Mesenchymal stem cell (in vitro differentiated cells and primary cell): ENCODE data around the gene ROPN1L.

Experiments
- DNase-seq: peaks from one replicate; pipeline ENCODE4 v3.0.0-alpha.2; 2013
- H2AFZ ChIP-seq: one replicate; pipeline ENCODE4 v1.6.1; 2013; ENCODE audit warnings: low read depth, mild to moderate bottlenecking, control low read depth, inconsistent platforms, low read length, moderate library complexity
- H2AK5ac ChIP-seq: 2 replicates; pipeline ENCODE4 v1.6.1; 2013; ENCODE audit warnings: low read length, moderate library complexity, mild to moderate bottlenecking, inconsistent platforms; ENCODE audit not compliant: severe bottlenecking
- H2BK120ac ChIP-seq: one replicate; pipeline ENCODE4 v1.6.1; 2013; ENCODE audit warnings: low read depth, mild to moderate bottlenecking, inconsistent platforms, low read length, moderate library complexity
- H2BK12ac ChIP-seq, 2 experiments: one replicate each; pipeline ENCODE4 v1.6.1; 2013; ENCODE audit warnings: inconsistent platforms in 2 of 2, low read length in 2 of 2, mild to moderate bottlenecking in 2 of 2, moderate library complexity in 2 of 2, control low read depth in 1 of 2
- H2BK15ac ChIP-seq: one replicate; pipeline ENCODE4 v1.6.1; 2013; ENCODE audit warnings: mild to moderate bottlenecking, low read depth, inconsistent platforms; ENCODE audit not compliant: poor library complexity, severe bottlenecking
- H2BK5ac ChIP-seq: 2 replicates; pipeline ENCODE4 v1.6.1; 2013; ENCODE audit warnings: low read depth, mild to moderate bottlenecking, low read length, control low read depth, inconsistent platforms; ENCODE audit not compliant: poor library complexity, severe bottlenecking
- H3K14ac ChIP-seq, 2 experiments: one replicate each; pipeline ENCODE4 v1.6.1; 2013; ENCODE audit warnings: inconsistent platforms in 2 of 2, low read length in 2 of 2, control low read depth in 1 of 2, mild to moderate bottlenecking in 1 of 2, moderate library complexity in 1 of 2
- H3K18ac ChIP-seq, 2 experiments: one replicate each; pipeline ENCODE4 v1.6.1; 2013; ENCODE audit warnings: inconsistent platforms in 2 of 2, low read length in 2 of 2, control low read depth in 1 of 2, low read depth in 1 of 2, mild to moderate bottlenecking in 1 of 2
- H3K23ac ChIP-seq, 2 experiments: one replicate each; pipeline ENCODE4 v1.6.1; 2013; ENCODE audit warnings: inconsistent platforms in 2 of 2, low read length in 2 of 2, mild to moderate bottlenecking in 2 of 2, moderate library complexity in 2 of 2, control low read depth in 1 of 2
- H3K27ac ChIP-seq: 2 replicates; pipeline ENCODE4 v1.5.1; 2013; ENCODE audit warnings: mild to moderate bottlenecking, moderate library complexity, low read length, control low read depth, inconsistent platforms; ENCODE audit not compliant: poor library complexity, severe bottlenecking
- H3K27me3 ChIP-seq, 2 experiments: 2 replicates each; pipeline versions ENCODE4 v1.6.1 to v1.7.0; 2013; ENCODE audit warnings: low read length in 2 of 2, mild to moderate bottlenecking in 2 of 2, moderate library complexity in 2 of 2, control low read depth in 1 of 2, inconsistent platforms in 1 of 2; ENCODE audit not compliant: control insufficient read depth in 1 of 2, insufficient read depth in 1 of 2
- H3K36me3 ChIP-seq, 2 experiments: 2 replicates each; pipeline versions ENCODE4 v1.6.1 to v1.7.0; 2013; ENCODE audit warnings: low read length in 2 of 2, control low read depth in 1 of 2, inconsistent platforms in 1 of 2, low read depth in 1 of 2, mild to moderate bottlenecking in 1 of 2; ENCODE audit not compliant: insufficient read depth in 2 of 2, control insufficient read depth in 1 of 2
- H3K4ac ChIP-seq, 2 experiments: one replicate each; pipeline ENCODE4 v1.6.1; 2013; ENCODE audit warnings: inconsistent platforms in 2 of 2, low read length in 2 of 2, mild to moderate bottlenecking in 2 of 2, moderate library complexity in 2 of 2, control low read depth in 1 of 2, low read depth in 1 of 2
- H3K4me1 ChIP-seq: 2 replicates; pipeline ENCODE4 v1.6.1; 2013; ENCODE audit warnings: low read depth, low read length, control low read depth; ENCODE audit not compliant: control insufficient read depth, insufficient read depth
- H3K4me2 ChIP-seq: 2 replicates; pipeline ENCODE4 v1.6.1; 2013; ENCODE audit warnings: low read length, mild to moderate bottlenecking, inconsistent platforms; ENCODE audit not compliant: poor library complexity, severe bottlenecking
- H3K4me3 ChIP-seq, 2 experiments: 2 replicates each; pipeline versions ENCODE4 v1.5.1 to v1.7.0; 2013; ENCODE audit warnings: low read length in 2 of 2, mild to moderate bottlenecking in 2 of 2, control low read depth in 1 of 2, low read depth in 1 of 2; ENCODE audit not compliant: insufficient read depth in 1 of 2
- H3K79me1 ChIP-seq: replicated peaks from 2 replicates; pipeline ENCODE4 v1.6.1; 2013; ENCODE audit warnings: mild to moderate bottlenecking, control low read depth, low read length, inconsistent platforms; ENCODE audit not compliant: poor library complexity, severe bottlenecking
- H3K9ac ChIP-seq: 2 replicates; pipeline ENCODE4 v1.7.0; 2013; ENCODE audit warnings: mild to moderate bottlenecking, low read length, moderate library complexity
- H3K9me3 ChIP-seq: 2 replicates; pipeline ENCODE4 v1.7.0; 2013; ENCODE audit warnings: mild to moderate bottlenecking, low read length; ENCODE audit not compliant: control insufficient read depth
- H4K8ac ChIP-seq: one replicate; pipeline ENCODE4 v1.6.1; 2013; ENCODE audit warnings: inconsistent platforms, mild to moderate bottlenecking, low read length, moderate library complexity
- H4K91ac ChIP-seq: one replicate; pipeline ENCODE4 v1.6.1; 2013; ENCODE audit warnings: mild to moderate bottlenecking, low read length, inconsistent platforms
- WGBS: methylation state at CpG from one replicate; pipeline ENCODE4 v1.1.7; 2013; ENCODE audit warnings: mixed read lengths; 5-methylcytosine and 5-hydroxymethylcytosine counted together

The ROPN1L gene

GRCh38 chr5:10447041-10447440 lies 5.4 kb downstream of the ROPN1L start:
- Histone ChIP-seq H4K8ac (no peak overlapping the region), H2AFZ (no peak overlapping the region), H2BK15ac (no peak overlapping the region), H2BK120ac (no peak overlapping the region), H2BK12ac (no peak overlapping the region), H3K4ac (no peak overlapping the region), H3K79me1 (no peaks in the 10 kb centered on the region), H2AK5ac (no peak overlapping the region), H3K9me3 (no peaks in the 10 kb centered on the region), H3K36me3 (no peaks in the 10 kb centered on the region), H4K91ac (no peak overlapping the region), H3K18ac (no peak overlapping the region), H3K23ac (no peak overlapping the region), H3K27me3 (no peaks in the 10 kb centered on the region), H3K4me2 (no peak overlapping the region), H3K14ac (no peak overlapping the region), H3K9ac (no peak overlapping the region), H3K27ac (no peak overlapping the region), H3K4me3 (no peak overlapping the region), H2BK5ac (no peak overlapping the region), H3K4me1 (peaks cover 6% of the 10 kb centered on the region)
- DNase-seq = no peak
- WGBS = 86% methylated on average over 3 of the region's 4 CpGs

GRCh38 chr5:10448754-10449360 lies 7.2 kb downstream of the ROPN1L start:
- H3K9ac ChIP-seq = no peak overlapping the region
- H2AK5ac ChIP-seq = no peak overlapping the region

GRCh38 chr5:10451137-10451824 lies 9.6 kb downstream of the ROPN1L start:
- no peak overlapping the region for H3K4me2 ChIP-seq
- H4K91ac ChIP-seq = no peak overlapping the region
- H2AFZ ChIP-seq = no peak overlapping the region
- no peaks in the 10 kb centered on the region for H3K36me3 ChIP-seq
- no peaks in the 10 kb centered on the region for H3K79me1 ChIP-seq
- no peak overlapping the region for H3K14ac ChIP-seq
- H2BK120ac ChIP-seq = no peak overlapping the region
- no peak overlapping the region for H3K4me3 ChIP-seq
- H3K18ac ChIP-seq = no peak overlapping the region
- H2BK12ac ChIP-seq = no peak overlapping the region
- H3K23ac ChIP-seq = no peak overlapping the region
- H2BK5ac ChIP-seq = no peak overlapping the region
- no peak overlapping the region for H3K9ac ChIP-seq
- no peak overlapping the region for H2BK15ac ChIP-seq
- no peaks in the 10 kb centered on the region for H3K9me3 ChIP-seq
- no peak overlapping the region for H3K4ac ChIP-seq
- H3K27me3 ChIP-seq = no peaks in the 10 kb centered on the region
- H2AK5ac ChIP-seq = peak overlapping the region; percentile 38
- H4K8ac ChIP-seq = no peak overlapping the region
- no peak for DNase-seq
- WGBS = 91% methylated on average over 8 of the region's 9 CpGs
- no peak overlapping the region for H3K27ac ChIP-seq
- H3K4me1 ChIP-seq = peaks cover 23% of the 10 kb centered on the region

More at GRCh38 chr5:10448754-10449360, 7.2 kb downstream of the ROPN1L start:
- no peak overlapping the region for H3K27ac ChIP-seq
- no peak overlapping the region for H2BK12ac ChIP-seq
- H4K8ac ChIP-seq = no peak overlapping the region
- no peak overlapping the region for H4K91ac ChIP-seq
- no peak overlapping the region for H2BK5ac ChIP-seq
- no peak overlapping the region for H3K18ac ChIP-seq
- no peaks in the 10 kb centered on the region for H3K36me3 ChIP-seq
- no peak for DNase-seq
- no peak overlapping the region for H2BK120ac ChIP-seq
- 96% methylated on average over 11 of the region's 11 CpGs for WGBS
- H3K14ac ChIP-seq = no peak overlapping the region
- peaks cover 11% of the 10 kb centered on the region for H3K4me1 ChIP-seq
- H3K27me3 ChIP-seq = no peaks in the 10 kb centered on the region
- no peak overlapping the region for H3K4ac ChIP-seq
- H3K79me1 ChIP-seq = no peaks in the 10 kb centered on the region
- no peak overlapping the region for H3K23ac ChIP-seq
- H2BK15ac ChIP-seq = no peak overlapping the region
- no peaks in the 10 kb centered on the region for H3K9me3 ChIP-seq
- no peak overlapping the region for H3K4me3 ChIP-seq
- no peak overlapping the region for H2AFZ ChIP-seq
- H3K4me2 ChIP-seq = no peak overlapping the region

GRCh38 chr5:10452768-10453331 lies 11.2 kb downstream of the ROPN1L start:
- Histone ChIP-seq H2AFZ (no peak overlapping the region), H2BK12ac (no peak overlapping the region), H3K23ac (no peak overlapping the region), H3K4ac (no peak overlapping the region), H3K4me3 (no peak overlapping the region), H2BK5ac (no peak overlapping the region), H4K8ac (no peak overlapping the region), H3K4me2 (no peak overlapping the region), H4K91ac (no peak overlapping the region), H3K9ac (peak overlapping the region; percentile 13), H2BK15ac (no peak overlapping the region), H3K9me3 (no peaks in the 10 kb centered on the region), H3K27ac (peak overlapping the region; percentile 0), H3K27me3 (no peaks in the 10 kb centered on the region), H2AK5ac (peak overlapping the region; percentile 61), H3K14ac (no peak overlapping the region), H3K36me3 (no peaks in the 10 kb centered on the region), H3K79me1 (no peaks in the 10 kb centered on the region), H3K18ac (peak overlapping the region in 1 of 2 experiments; percentile 22), H3K4me1 (peaks cover 30% of the 10 kb centered on the region), H2BK120ac (no peak overlapping the region)
- 65% methylated on average over 10 of the region's 10 CpGs for WGBS
- peak; percentile 84 for DNase-seq
